ENCODE measurements around the gene C3orf18.

The C3orf18 gene

GRCh38 chr3:50512131-50512530 is 55.4 kb downstream of the C3orf18 start:
- Histone ChIP-seq H4K20me1 (ENCODE audit: insufficient read depth, low read length) (no peaks in the 10 kb centered on the region), H3K79me2 (ENCODE audit: low read length) (no peaks in the 10 kb centered on the region), H3K27ac (ENCODE audit: low read length) (no peak overlapping the region), H3K36me3 (replicated peaks; ENCODE audit: low read depth, low read length) (no peaks in the 10 kb centered on the region), H3K27me3 (ENCODE audit: low read depth, low read length) (peaks cover 27% of the 10 kb centered on the region), H3K4me1 (ENCODE audit: low read length) (peaks cover 11% of the 10 kb centered on the region), H3K9ac (ENCODE audit: low read length) (no peak overlapping the region), H3K4me3 (ENCODE audit: low read length) (no peak overlapping the region), H3K9me3 (ENCODE audit: insufficient read depth, low read length) (no peaks in the 10 kb centered on the region), H2AFZ (ENCODE audit: low read depth, low read length) (no peak overlapping the region), H3K4me2 (ENCODE audit: low read length) (no peak overlapping the region)
- TF ChIP-seq, protein P1, sequence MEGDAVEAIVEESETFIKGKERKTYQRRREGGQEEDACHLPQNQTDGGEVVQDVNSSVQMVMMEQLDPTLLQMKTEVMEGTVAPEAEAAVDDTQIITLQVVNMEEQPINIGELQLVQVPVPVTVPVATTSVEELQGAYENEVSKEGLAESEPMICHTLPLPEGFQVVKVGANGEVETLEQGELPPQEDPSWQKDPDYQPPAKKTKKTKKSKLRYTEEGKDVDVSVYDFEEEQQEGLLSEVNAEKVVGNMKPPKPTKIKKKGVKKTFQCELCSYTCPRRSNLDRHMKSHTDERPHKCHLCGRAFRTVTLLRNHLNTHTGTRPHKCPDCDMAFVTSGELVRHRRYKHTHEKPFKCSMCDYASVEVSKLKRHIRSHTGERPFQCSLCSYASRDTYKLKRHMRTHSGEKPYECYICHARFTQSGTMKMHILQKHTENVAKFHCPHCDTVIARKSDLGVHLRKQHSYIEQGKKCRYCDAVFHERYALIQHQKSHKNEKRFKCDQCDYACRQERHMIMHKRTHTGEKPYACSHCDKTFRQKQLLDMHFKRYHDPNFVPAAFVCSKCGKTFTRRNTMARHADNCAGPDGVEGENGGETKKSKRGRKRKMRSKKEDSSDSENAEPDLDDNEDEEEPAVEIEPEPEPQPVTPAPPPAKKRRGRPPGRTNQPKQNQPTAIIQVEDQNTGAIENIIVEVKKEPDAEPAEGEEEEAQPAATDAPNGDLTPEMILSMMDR (IDR thresholded peaks at IDR 0.05; ENCODE audit: low read depth, low read length): no peak
- no peak for TF ChIP-seq EZH2phosphoT487 (IDR thresholded peaks at IDR 0.05; ENCODE audit: low read depth)

GRCh38 chr3:50510325-50510724 is 57.2 kb downstream of the C3orf18 start:
- Histone ChIP-seq H3K36me3 (replicated peaks; ENCODE audit: low read depth, low read length) (no peaks in the 10 kb centered on the region), H3K4me1 (ENCODE audit: low read length) (peaks cover 3% of the 10 kb centered on the region), H3K4me2 (ENCODE audit: low read length) (no peak overlapping the region), H3K4me3 (ENCODE audit: low read length) (no peak overlapping the region), H3K79me2 (ENCODE audit: low read length) (no peaks in the 10 kb centered on the region), H3K9ac (ENCODE audit: low read length) (no peak overlapping the region), H2AFZ (ENCODE audit: low read depth, low read length) (no peak overlapping the region), H3K9me3 (ENCODE audit: insufficient read depth, low read length) (no peaks in the 10 kb centered on the region), H3K27ac (ENCODE audit: low read length) (no peak overlapping the region), H4K20me1 (ENCODE audit: insufficient read depth, low read length) (no peaks in the 10 kb centered on the region), H3K27me3 (ENCODE audit: low read depth, low read length) (peaks cover 27% of the 10 kb centered on the region)
- TF ChIP-seq EZH2phosphoT487 (IDR thresholded peaks at IDR 0.05; ENCODE audit: low read depth): no peak
- TF ChIP-seq, protein P1 (IDR thresholded peaks at IDR 0.05; ENCODE audit: low read depth, low read length): no peak

DNA sequence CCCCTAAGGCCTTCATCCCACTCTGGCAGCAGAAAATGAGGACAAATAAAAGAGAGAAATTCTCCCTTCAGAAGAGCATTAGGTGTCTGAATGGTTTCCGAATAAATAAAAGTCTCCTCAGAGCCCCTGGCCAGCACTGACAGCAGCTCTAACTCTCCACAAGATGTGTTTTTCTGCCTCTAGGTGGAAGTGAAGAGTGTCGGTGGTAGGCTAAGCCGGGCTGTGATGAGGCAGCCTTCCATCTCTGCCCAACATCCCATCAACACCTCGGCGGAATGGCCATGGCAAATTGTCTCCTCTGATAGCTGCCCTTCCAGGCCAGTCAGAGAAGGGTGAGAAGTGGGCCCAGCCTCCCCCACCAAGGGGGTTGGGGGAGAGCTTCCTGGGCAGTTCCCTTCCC is 57.8 kb downstream of the C3orf18 start:
- TF ChIP-seq EZH2phosphoT487 (IDR thresholded peaks at IDR 0.05; ENCODE audit: low read depth): no peak
- TF ChIP-seq, protein P1 (IDR thresholded peaks at IDR 0.05; ENCODE audit: low read depth, low read length): 0 out of 2 replicates have a peak, but pooled peaks have one; percentile 7
- H3K27me3 ChIP-seq (ENCODE audit: low read depth, low read length): peaks cover 28% of the 10 kb centered on the region

DNA sequence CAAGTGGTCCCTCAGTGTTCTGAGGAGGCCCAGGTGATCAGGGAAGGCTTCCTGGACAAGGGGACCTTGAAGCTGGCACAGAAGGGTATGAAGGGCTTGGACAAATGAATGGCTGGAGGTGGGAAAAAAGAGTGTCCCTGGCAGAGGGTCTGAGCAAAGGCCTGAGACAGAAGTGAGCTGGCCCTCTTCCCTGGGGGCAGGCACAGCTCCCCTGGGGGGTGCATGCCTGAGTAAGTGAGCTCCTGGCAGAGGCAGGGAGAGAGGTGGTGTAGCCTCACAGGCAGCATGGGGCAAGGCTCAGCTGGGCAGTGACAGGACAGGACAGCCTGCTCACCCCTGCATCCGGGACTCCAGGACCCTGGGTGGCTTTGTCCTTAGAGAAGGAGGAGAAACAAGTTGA is 58.7 kb downstream of the C3orf18 start:
- TF ChIP-seq, protein P1 (IDR thresholded peaks at IDR 0.05; ENCODE audit: low read depth, low read length): no peak
- no peak overlapping the region for H2AFZ ChIP-seq (ENCODE audit: low read depth, low read length)

More for the DNA sequence above, 57.8 kb downstream of the C3orf18 start:
- Histone ChIP-seq H3K9ac (ENCODE audit: low read length) (no peak overlapping the region), H3K4me2 (ENCODE audit: low read length) (no peak overlapping the region), H3K79me2 (ENCODE audit: low read length) (no peaks in the 10 kb centered on the region), H3K9me3 (ENCODE audit: insufficient read depth, low read length) (no peaks in the 10 kb centered on the region), H4K20me1 (ENCODE audit: insufficient read depth, low read length) (no peaks in the 10 kb centered on the region), H3K4me3 (ENCODE audit: low read length) (no peak overlapping the region), H3K36me3 (replicated peaks; ENCODE audit: low read depth, low read length) (no peaks in the 10 kb centered on the region), H3K27ac (ENCODE audit: low read length) (no peak overlapping the region), H2AFZ (ENCODE audit: low read depth, low read length) (no peak overlapping the region), H3K4me1 (ENCODE audit: low read length) (no peaks in the 10 kb centered on the region)

More for the DNA sequence above, 58.7 kb downstream of the C3orf18 start:
- no peaks in the 10 kb centered on the region for H3K9me3 ChIP-seq (ENCODE audit: insufficient read depth, low read length)
- H3K36me3 ChIP-seq (replicated peaks; ENCODE audit: low read depth, low read length): no peaks in the 10 kb centered on the region
- H3K9ac ChIP-seq (ENCODE audit: low read length): no peak overlapping the region
- no peaks in the 10 kb centered on the region for H3K4me1 ChIP-seq (ENCODE audit: low read length)
- no peak overlapping the region for H3K27ac ChIP-seq (ENCODE audit: low read length)
- H3K4me3 ChIP-seq (ENCODE audit: low read length): no peak overlapping the region
- H3K79me2 ChIP-seq (ENCODE audit: low read length): no peaks in the 10 kb centered on the region
- peaks cover 29% of the 10 kb centered on the region for H3K27me3 ChIP-seq (ENCODE audit: low read depth, low read length)
- no peaks in the 10 kb centered on the region for H4K20me1 ChIP-seq (ENCODE audit: insufficient read depth, low read length)
- no peak overlapping the region for H3K4me2 ChIP-seq (ENCODE audit: low read length)
